DOHH2 (cell line): Measurements from ENCODE around the gene RTP4.

Experiments used
- H3F3A ChIP-seq: fragments of 200-600 bp; sonication (generic), shearing (Covaris generic); 2 replicates; pipeline ENCODE4 v1.6.0; 2016; ENCODE audit warnings: antibody characterized with exemption, mild to moderate bottlenecking; ENCODE audit not compliant: control insufficient read depth, insufficient read depth
- H3K27ac ChIP-seq: fragments of 200-600 bp; sonication (generic); 2 replicates; pipeline ENCODE4 v1.5.1; 2014; ENCODE audit warnings: low read depth, mild to moderate bottlenecking, low read length, moderate library complexity
- H3K27me3 ChIP-seq: fragments of 200-600 bp; sonication (generic); 2 replicates; pipeline ENCODE4 v1.6.1; 2014; ENCODE audit warnings: mild to moderate bottlenecking, low read length, mixed read lengths; ENCODE audit not compliant: control insufficient read depth
- H3K36me3 ChIP-seq: fragments of 200-600 bp; sonication (generic); 2 replicates; pipeline ENCODE4 v1.6.1; 2014; ENCODE audit warnings: mild to moderate bottlenecking, low read length, moderate library complexity, mixed read lengths; ENCODE audit not compliant: control insufficient read depth
- H3K4me1 ChIP-seq: fragments of 200-600 bp; sonication (generic); 2 replicates; pipeline ENCODE4 v1.6.1; 2014; ENCODE audit warnings: mild to moderate bottlenecking, low read length, mixed read lengths; ENCODE audit not compliant: control insufficient read depth
- H3K4me2 ChIP-seq: fragments of 200-600 bp; sonication (generic); 2 replicates; pipeline ENCODE4 v1.6.0; 2014; ENCODE audit warnings: mild to moderate bottlenecking, low read length, moderate library complexity
- H3K4me3 ChIP-seq: fragments of 200-600 bp; sonication (generic); 2 replicates; pipeline ENCODE4 v1.5.1; 2014; ENCODE audit warnings: mild to moderate bottlenecking, low read length, mixed read lengths
- H3K79me2 ChIP-seq: fragments of 200-600 bp; sonication (generic); 2 replicates; pipeline ENCODE4 v1.6.1; 2014; ENCODE audit warnings: mild to moderate bottlenecking, low read length, mixed read lengths; ENCODE audit not compliant: control insufficient read depth
- H3K9me2 ChIP-seq: fragments of 200-600 bp; sonication (generic); replicated peaks from 2 replicates; pipeline ENCODE4 v1.6.1; 2014; ENCODE audit warnings: mild to moderate bottlenecking, low read length, mixed read lengths; ENCODE audit not compliant: control insufficient read depth
- H3K9me3 ChIP-seq: fragments of 200-600 bp; sonication (generic); 2 replicates; pipeline ENCODE4 v1.6.1; 2014; ENCODE audit warnings: antibody characterized with exemption, low read length, mixed read lengths; ENCODE audit not compliant: control insufficient read depth, insufficient read depth
- H4K20me1 ChIP-seq: fragments of 200-600 bp; sonication (generic); 2 replicates; pipeline ENCODE4 v1.6.0; 2014; ENCODE audit warnings: low read depth, mild to moderate bottlenecking, antibody characterized with exemption, low read length, moderate library complexity; ENCODE audit not compliant: control insufficient read depth, insufficient read depth
- EZH2phosphoT487 ChIP-seq: fragments of 200-600 bp; sonication (generic); IDR thresholded peaks from 2 replicates; pipeline ENCODE4 v1.6.1; 2017; ENCODE audit warnings: borderline replicate concordance, mild to moderate bottlenecking, antibody characterized with exemption, low read length, moderate library complexity, mixed read lengths
- TF ChIP-seq, protein P1 (sequence below): fragments of 200-600 bp; sonication (generic); IDR thresholded peaks from one replicate; pipeline ENCODE4 v1.5.1; 2014; ENCODE audit warnings: antibody characterized with exemption, mild to moderate bottlenecking, low read depth, low read length; ENCODE audit not compliant: poor library complexity, severe bottlenecking

The RTP4 gene

GRCh38 chr3:187400756-187401155 is 32.6 kb downstream of the RTP4 start:
- Histone ChIP-seq H3K36me3 (no peaks in the 10 kb centered on the region), H3K27me3 (0 out of 2 replicates have a peak, but pooled peaks cover 6% of the 10 kb centered on the region), H3K27ac (no peak overlapping the region), H3K4me3 (no peak overlapping the region), H3F3A (no peaks in the 10 kb centered on the region), H3K4me1 (no peaks in the 10 kb centered on the region), H3K9me2 (no peaks in the 10 kb centered on the region), H3K4me2 (no peak overlapping the region), H3K9me3 (no peaks in the 10 kb centered on the region), H4K20me1 (no peaks in the 10 kb centered on the region), H3K79me2 (no peaks in the 10 kb centered on the region)
- TF ChIP-seq, protein P1, sequence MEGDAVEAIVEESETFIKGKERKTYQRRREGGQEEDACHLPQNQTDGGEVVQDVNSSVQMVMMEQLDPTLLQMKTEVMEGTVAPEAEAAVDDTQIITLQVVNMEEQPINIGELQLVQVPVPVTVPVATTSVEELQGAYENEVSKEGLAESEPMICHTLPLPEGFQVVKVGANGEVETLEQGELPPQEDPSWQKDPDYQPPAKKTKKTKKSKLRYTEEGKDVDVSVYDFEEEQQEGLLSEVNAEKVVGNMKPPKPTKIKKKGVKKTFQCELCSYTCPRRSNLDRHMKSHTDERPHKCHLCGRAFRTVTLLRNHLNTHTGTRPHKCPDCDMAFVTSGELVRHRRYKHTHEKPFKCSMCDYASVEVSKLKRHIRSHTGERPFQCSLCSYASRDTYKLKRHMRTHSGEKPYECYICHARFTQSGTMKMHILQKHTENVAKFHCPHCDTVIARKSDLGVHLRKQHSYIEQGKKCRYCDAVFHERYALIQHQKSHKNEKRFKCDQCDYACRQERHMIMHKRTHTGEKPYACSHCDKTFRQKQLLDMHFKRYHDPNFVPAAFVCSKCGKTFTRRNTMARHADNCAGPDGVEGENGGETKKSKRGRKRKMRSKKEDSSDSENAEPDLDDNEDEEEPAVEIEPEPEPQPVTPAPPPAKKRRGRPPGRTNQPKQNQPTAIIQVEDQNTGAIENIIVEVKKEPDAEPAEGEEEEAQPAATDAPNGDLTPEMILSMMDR: no peak
- TF ChIP-seq EZH2phosphoT487: no peak

DNA sequence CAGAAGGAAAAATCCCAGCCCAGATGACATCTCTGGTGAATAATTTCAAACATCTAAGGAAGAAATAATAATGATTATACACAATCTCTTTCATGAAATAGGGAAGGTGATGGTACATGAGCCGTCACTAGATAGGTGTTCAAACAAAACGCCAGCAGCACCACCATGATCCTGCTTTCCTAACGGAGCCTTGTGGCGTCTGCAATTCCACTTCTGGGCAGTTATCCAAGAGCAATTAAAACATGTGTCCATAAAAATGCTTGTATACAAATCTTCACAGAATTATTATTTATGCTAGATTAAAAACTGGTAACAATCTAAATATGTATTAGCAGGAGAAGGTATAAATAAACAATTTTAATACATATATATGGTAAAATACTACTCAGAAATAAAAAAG is 33.7 kb downstream of the RTP4 start:
- H3K79me2 ChIP-seq: no peaks in the 10 kb centered on the region
- H3K27ac ChIP-seq: no peak overlapping the region

GRCh38 chr3:187403768-187404288 is 35.6 kb downstream of the RTP4 start:
- Histone ChIP-seq H3K4me1 (no peaks in the 10 kb centered on the region), H3K9me3 (no peaks in the 10 kb centered on the region), H3K36me3 (no peaks in the 10 kb centered on the region), H3K27me3 (peaks cover 4% of the 10 kb centered on the region; the same call in 1 of the 2 replicates), H4K20me1 (no peaks in the 10 kb centered on the region), H3K79me2 (no peaks in the 10 kb centered on the region), H3K9me2 (no peaks in the 10 kb centered on the region), H3K4me3 (no peak overlapping the region), H3F3A (no peaks in the 10 kb centered on the region), H3K27ac (no peak overlapping the region), H3K4me2 (no peak overlapping the region)
- TF ChIP-seq EZH2phosphoT487: no peak
- TF ChIP-seq, protein P1: no peak

More for the DNA sequence above, 33.7 kb downstream of the RTP4 start:
- Histone ChIP-seq H3K4me2 (no peak overlapping the region), H3K9me3 (no peaks in the 10 kb centered on the region), H3F3A (no peaks in the 10 kb centered on the region), H3K36me3 (no peaks in the 10 kb centered on the region), H4K20me1 (no peaks in the 10 kb centered on the region), H3K9me2 (no peaks in the 10 kb centered on the region), H3K4me3 (no peak overlapping the region), H3K4me1 (no peaks in the 10 kb centered on the region), H3K27me3 (0 out of 2 replicates have a peak, but pooled peaks cover 6% of the 10 kb centered on the region)
- TF ChIP-seq EZH2phosphoT487: no peak
- TF ChIP-seq, protein P1: no peak
